ENCODE data around the gene APPBP2. TPM values are rescaled to one million over a fixed set of nuclear protein-coding genes. Genes with fewer than 3 reads are reported as not detected.

APPBP2 gene
- total RNA-seq, 1 donor from 2014 or later = 65.5 TPM

DNA sequence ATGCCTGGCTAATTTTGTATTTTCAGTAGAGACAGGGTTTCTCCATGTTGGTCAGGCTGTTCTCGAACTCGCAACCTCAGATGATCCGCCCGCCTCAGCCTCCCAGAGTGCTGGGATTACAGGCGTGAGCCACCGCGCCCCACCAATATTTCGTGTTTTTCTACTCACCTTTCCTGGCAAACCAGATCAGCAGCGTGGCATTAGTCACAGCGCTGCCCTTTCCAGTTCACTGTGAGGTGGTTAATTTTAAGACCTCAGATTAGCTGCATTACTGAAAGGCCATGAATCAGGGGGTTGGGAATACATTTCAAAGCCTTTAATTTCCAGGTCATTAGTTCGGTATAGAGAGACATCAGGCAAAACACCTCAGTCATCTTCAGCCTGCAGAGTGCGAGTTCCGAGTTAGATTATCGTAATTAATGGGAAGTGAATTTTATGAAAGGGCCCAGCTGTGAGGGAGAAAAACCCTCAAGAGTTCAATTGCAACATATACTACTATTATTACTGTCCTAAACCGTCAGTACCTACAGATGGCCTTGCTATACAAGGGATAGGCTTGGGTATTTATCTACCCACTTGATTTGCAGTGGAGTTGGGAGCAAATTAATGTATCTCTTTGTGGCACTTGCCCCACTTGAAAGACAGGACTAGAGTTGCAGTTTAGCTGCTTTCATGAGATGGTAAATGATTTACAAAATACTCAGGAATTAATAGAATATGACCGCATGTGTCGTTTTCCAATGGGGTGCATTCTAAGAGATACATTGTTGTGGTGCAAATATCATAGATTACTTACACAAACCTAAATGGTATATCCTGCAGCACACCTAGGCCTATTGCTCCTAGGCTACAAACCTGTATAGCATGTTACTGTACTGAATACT lies 132.0 kb downstream of the APPBP2 start:
- Mint-ChIP-seq H3K27me3 (ENCODE audit: low read depth) (no peaks in the 10 kb centered on the region), H3K4me3 (peak overlapping the region; percentile 26), H3K27ac (no peak overlapping the region)

More for the DNA sequence above, 132.0 kb downstream of the APPBP2 start:
- Mint-ChIP-seq H3K36me3 (no peaks in the 10 kb centered on the region), H3K9me3 (no peaks in the 10 kb centered on the region), H3K4me1 (peaks cover 24% of the 10 kb centered on the region)
- TF ChIP-seq, protein P1, sequence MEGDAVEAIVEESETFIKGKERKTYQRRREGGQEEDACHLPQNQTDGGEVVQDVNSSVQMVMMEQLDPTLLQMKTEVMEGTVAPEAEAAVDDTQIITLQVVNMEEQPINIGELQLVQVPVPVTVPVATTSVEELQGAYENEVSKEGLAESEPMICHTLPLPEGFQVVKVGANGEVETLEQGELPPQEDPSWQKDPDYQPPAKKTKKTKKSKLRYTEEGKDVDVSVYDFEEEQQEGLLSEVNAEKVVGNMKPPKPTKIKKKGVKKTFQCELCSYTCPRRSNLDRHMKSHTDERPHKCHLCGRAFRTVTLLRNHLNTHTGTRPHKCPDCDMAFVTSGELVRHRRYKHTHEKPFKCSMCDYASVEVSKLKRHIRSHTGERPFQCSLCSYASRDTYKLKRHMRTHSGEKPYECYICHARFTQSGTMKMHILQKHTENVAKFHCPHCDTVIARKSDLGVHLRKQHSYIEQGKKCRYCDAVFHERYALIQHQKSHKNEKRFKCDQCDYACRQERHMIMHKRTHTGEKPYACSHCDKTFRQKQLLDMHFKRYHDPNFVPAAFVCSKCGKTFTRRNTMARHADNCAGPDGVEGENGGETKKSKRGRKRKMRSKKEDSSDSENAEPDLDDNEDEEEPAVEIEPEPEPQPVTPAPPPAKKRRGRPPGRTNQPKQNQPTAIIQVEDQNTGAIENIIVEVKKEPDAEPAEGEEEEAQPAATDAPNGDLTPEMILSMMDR (IDR thresholded peaks at IDR 0.05; ENCODE audit: unreplicated experiment) = no peak
- no peak for DNase-seq (ENCODE audit: low spot score in 2 of 2, unreplicated experiment in 2 of 2)

Other genes with a start within 250 kb of the APPBP2 start
- gene USP32, start 134.1 kb downstream of the APPBP2 start, total RNA-seq = 43.9 to 48.4 TPM (median 45.8 TPM) in 3 replicates
- gene CHCT1, start 103.8 kb downstream of the APPBP2 start, total RNA-seq = 0.25 TPM in 1 of 3 replicates, not detected in the others
- gene PPM1D, start 74.0 kb upstream of the APPBP2 start, total RNA-seq = 26.4 to 28.9 TPM (median 26.7 TPM) in 3 replicates
- gene BCAS3, start 151.6 kb upstream of the APPBP2 start, total RNA-seq = 60.8 to 64.9 TPM (median 61.5 TPM) in 3 replicates